Stomach (tissue), 4 donors: Measurements from ENCODE around the gene RBL1.

Experiments used
- CTCF ChIP-seq, 7 experiments: fragments of 450-650 bp in 4 of 7; fragments of 200-600 bp in 3 of 7; sonication (generic) in 3 of 7; IDR thresholded peaks; one replicate each; pipeline ENCODE4 v1.5.1; 2016 to 2019; ENCODE audit warnings: antibody characterized with exemption in 7 of 7, control low read depth in 2 of 7, mild to moderate bottlenecking in 1 of 7
- POLR2A ChIP-seq, 4 donors: fragments of 450-650 bp; IDR thresholded peaks; one replicate each; pipeline ENCODE4 v1.6.1; 2016; ENCODE audit warnings: antibody characterized with exemption in 4 of 4, control low read depth in 2 of 4, mild to moderate bottlenecking in 1 of 4, moderate library complexity in 1 of 4

GRCh38 chr20:36974660-36975059 lies 121.1 kb downstream of the RBL1 start:
- TF ChIP-seq CTCF (IDR thresholded peaks at IDR 0.05) (no peak), POLR2A (IDR thresholded peaks at IDR 0.05) (no peak)
